Measurements from ENCODE around the gene FST.

DNA sequence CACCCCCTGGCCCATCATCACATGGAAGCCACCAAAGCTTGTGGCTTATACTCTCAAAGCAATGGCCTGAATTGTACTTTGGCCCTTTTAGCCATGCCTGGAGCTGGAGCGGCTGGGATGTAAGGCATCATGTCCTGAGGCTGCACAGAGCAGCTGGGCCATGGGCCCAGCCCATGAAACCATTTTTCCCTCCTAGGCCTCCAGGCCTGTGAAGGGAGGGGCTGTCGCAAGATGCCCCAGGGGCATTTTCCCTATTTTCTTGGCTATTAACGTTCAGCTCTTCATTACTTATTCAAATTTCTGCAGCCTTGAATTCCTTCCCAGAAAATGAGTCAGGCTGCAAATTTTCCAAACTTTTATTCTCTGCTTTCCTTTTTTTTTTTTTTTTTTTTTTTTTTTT lies 27.7 kb downstream of the FST start:
- TF ChIP-seq TAF1 (IDR thresholded peaks at IDR 0.05; ENCODE audit: low read depth, low read length) (no peak), POLR2A (IDR thresholded peaks at IDR 0.05; ENCODE audit: low read depth, low read length) (no peak)

Measured in GM12891 (cell line).